SU-DHL-6 (cell line): Measurements from ENCODE around the gene AP1B1.

ENCODE experiments used
- EZH2phosphoT487 ChIP-seq: fragments of 200-600 bp; sonication (generic), shearing (Covaris generic); conservative IDR thresholded peaks from 2 replicates; pipeline ENCODE4 v1.6.1; 2018; ENCODE audit warnings: mild to moderate bottlenecking, antibody characterized with exemption, low read length, moderate library complexity, mixed read lengths
- TF ChIP-seq, protein P1 (sequence below): fragments of 200-600 bp; sonication (generic); IDR thresholded peaks from one replicate; pipeline ENCODE4 v1.5.1; 2017; ENCODE audit warnings: antibody characterized with exemption, mild to moderate bottlenecking, low read length, moderate library complexity; ENCODE audit not compliant: insufficient read depth, poor library complexity, severe bottlenecking

DNA sequence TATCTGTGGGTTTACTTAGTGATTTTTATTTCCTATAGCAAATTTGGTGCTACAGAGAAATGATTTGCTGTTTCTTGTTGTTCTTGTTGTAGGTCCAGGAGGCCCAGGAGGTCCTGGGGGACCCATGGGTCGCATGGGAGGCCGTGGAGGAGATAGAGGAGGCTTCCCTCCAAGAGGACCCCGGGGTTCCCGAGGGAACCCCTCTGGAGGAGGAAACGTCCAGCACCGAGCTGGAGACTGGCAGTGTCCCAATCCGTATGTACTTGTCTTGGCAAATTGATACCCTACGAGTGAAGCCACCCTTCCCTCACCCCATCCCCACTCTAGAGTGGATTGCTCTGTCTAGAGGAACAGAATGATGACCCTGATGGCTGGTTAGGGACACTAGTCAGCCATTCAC, 89.7 kb downstream of the AP1B1 start:
- TF ChIP-seq, protein P1, sequence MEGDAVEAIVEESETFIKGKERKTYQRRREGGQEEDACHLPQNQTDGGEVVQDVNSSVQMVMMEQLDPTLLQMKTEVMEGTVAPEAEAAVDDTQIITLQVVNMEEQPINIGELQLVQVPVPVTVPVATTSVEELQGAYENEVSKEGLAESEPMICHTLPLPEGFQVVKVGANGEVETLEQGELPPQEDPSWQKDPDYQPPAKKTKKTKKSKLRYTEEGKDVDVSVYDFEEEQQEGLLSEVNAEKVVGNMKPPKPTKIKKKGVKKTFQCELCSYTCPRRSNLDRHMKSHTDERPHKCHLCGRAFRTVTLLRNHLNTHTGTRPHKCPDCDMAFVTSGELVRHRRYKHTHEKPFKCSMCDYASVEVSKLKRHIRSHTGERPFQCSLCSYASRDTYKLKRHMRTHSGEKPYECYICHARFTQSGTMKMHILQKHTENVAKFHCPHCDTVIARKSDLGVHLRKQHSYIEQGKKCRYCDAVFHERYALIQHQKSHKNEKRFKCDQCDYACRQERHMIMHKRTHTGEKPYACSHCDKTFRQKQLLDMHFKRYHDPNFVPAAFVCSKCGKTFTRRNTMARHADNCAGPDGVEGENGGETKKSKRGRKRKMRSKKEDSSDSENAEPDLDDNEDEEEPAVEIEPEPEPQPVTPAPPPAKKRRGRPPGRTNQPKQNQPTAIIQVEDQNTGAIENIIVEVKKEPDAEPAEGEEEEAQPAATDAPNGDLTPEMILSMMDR, result no peak
- TF ChIP-seq EZH2phosphoT487, result no peak
